Mesenchymal stem cell (in vitro differentiated cells and primary cell): ENCODE measurements around the gene RANBP3.

Source experiments
- DNase-seq: peaks from one replicate; pipeline ENCODE4 v3.0.0-alpha.2; 2013
- H2AFZ ChIP-seq: one replicate; pipeline ENCODE4 v1.6.1; 2013; ENCODE audit warnings: low read depth, mild to moderate bottlenecking, control low read depth, inconsistent platforms, low read length, moderate library complexity
- H2AK5ac ChIP-seq: 2 replicates; pipeline ENCODE4 v1.6.1; 2013; ENCODE audit warnings: low read length, moderate library complexity, mild to moderate bottlenecking, inconsistent platforms; ENCODE audit not compliant: severe bottlenecking
- H2BK120ac ChIP-seq: one replicate; pipeline ENCODE4 v1.6.1; 2013; ENCODE audit warnings: low read depth, mild to moderate bottlenecking, inconsistent platforms, low read length, moderate library complexity
- H2BK12ac ChIP-seq, 2 experiments: one replicate each; pipeline ENCODE4 v1.6.1; 2013; ENCODE audit warnings: inconsistent platforms in 2 of 2, low read length in 2 of 2, mild to moderate bottlenecking in 2 of 2, moderate library complexity in 2 of 2, control low read depth in 1 of 2
- H2BK15ac ChIP-seq: one replicate; pipeline ENCODE4 v1.6.1; 2013; ENCODE audit warnings: mild to moderate bottlenecking, low read depth, inconsistent platforms; ENCODE audit not compliant: poor library complexity, severe bottlenecking
- H2BK5ac ChIP-seq: 2 replicates; pipeline ENCODE4 v1.6.1; 2013; ENCODE audit warnings: low read depth, mild to moderate bottlenecking, low read length, control low read depth, inconsistent platforms; ENCODE audit not compliant: poor library complexity, severe bottlenecking
- H3K14ac ChIP-seq, 2 experiments: one replicate each; pipeline ENCODE4 v1.6.1; 2013; ENCODE audit warnings: inconsistent platforms in 2 of 2, low read length in 2 of 2, control low read depth in 1 of 2, mild to moderate bottlenecking in 1 of 2, moderate library complexity in 1 of 2
- H3K18ac ChIP-seq, 2 experiments: one replicate each; pipeline ENCODE4 v1.6.1; 2013; ENCODE audit warnings: inconsistent platforms in 2 of 2, low read length in 2 of 2, control low read depth in 1 of 2, low read depth in 1 of 2, mild to moderate bottlenecking in 1 of 2
- H3K23ac ChIP-seq, 2 experiments: one replicate each; pipeline ENCODE4 v1.6.1; 2013; ENCODE audit warnings: inconsistent platforms in 2 of 2, low read length in 2 of 2, mild to moderate bottlenecking in 2 of 2, moderate library complexity in 2 of 2, control low read depth in 1 of 2
- H3K27ac ChIP-seq: 2 replicates; pipeline ENCODE4 v1.5.1; 2013; ENCODE audit warnings: mild to moderate bottlenecking, moderate library complexity, low read length, control low read depth, inconsistent platforms; ENCODE audit not compliant: poor library complexity, severe bottlenecking
- H3K27me3 ChIP-seq, 2 experiments: 2 replicates each; pipeline versions ENCODE4 v1.6.1 to v1.7.0; 2013; ENCODE audit warnings: low read length in 2 of 2, mild to moderate bottlenecking in 2 of 2, moderate library complexity in 2 of 2, control low read depth in 1 of 2, inconsistent platforms in 1 of 2; ENCODE audit not compliant: control insufficient read depth in 1 of 2, insufficient read depth in 1 of 2
- H3K36me3 ChIP-seq, 2 experiments: 2 replicates each; pipeline versions ENCODE4 v1.6.1 to v1.7.0; 2013; ENCODE audit warnings: low read length in 2 of 2, control low read depth in 1 of 2, inconsistent platforms in 1 of 2, low read depth in 1 of 2, mild to moderate bottlenecking in 1 of 2; ENCODE audit not compliant: insufficient read depth in 2 of 2, control insufficient read depth in 1 of 2
- H3K4ac ChIP-seq, 2 experiments: one replicate each; pipeline ENCODE4 v1.6.1; 2013; ENCODE audit warnings: inconsistent platforms in 2 of 2, low read length in 2 of 2, mild to moderate bottlenecking in 2 of 2, moderate library complexity in 2 of 2, control low read depth in 1 of 2, low read depth in 1 of 2
- H3K4me1 ChIP-seq: 2 replicates; pipeline ENCODE4 v1.6.1; 2013; ENCODE audit warnings: low read depth, low read length, control low read depth; ENCODE audit not compliant: control insufficient read depth, insufficient read depth
- H3K4me2 ChIP-seq: 2 replicates; pipeline ENCODE4 v1.6.1; 2013; ENCODE audit warnings: low read length, mild to moderate bottlenecking, inconsistent platforms; ENCODE audit not compliant: poor library complexity, severe bottlenecking
- H3K4me3 ChIP-seq, 2 experiments: 2 replicates each; pipeline versions ENCODE4 v1.5.1 to v1.7.0; 2013; ENCODE audit warnings: low read length in 2 of 2, mild to moderate bottlenecking in 2 of 2, control low read depth in 1 of 2, low read depth in 1 of 2; ENCODE audit not compliant: insufficient read depth in 1 of 2
- H3K79me1 ChIP-seq: replicated peaks from 2 replicates; pipeline ENCODE4 v1.6.1; 2013; ENCODE audit warnings: mild to moderate bottlenecking, control low read depth, low read length, inconsistent platforms; ENCODE audit not compliant: poor library complexity, severe bottlenecking
- H3K9ac ChIP-seq: 2 replicates; pipeline ENCODE4 v1.7.0; 2013; ENCODE audit warnings: mild to moderate bottlenecking, low read length, moderate library complexity
- H3K9me3 ChIP-seq: 2 replicates; pipeline ENCODE4 v1.7.0; 2013; ENCODE audit warnings: mild to moderate bottlenecking, low read length; ENCODE audit not compliant: control insufficient read depth
- H4K8ac ChIP-seq: one replicate; pipeline ENCODE4 v1.6.1; 2013; ENCODE audit warnings: inconsistent platforms, mild to moderate bottlenecking, low read length, moderate library complexity
- H4K91ac ChIP-seq: one replicate; pipeline ENCODE4 v1.6.1; 2013; ENCODE audit warnings: mild to moderate bottlenecking, low read length, inconsistent platforms
- WGBS: methylation state at CpG from one replicate; pipeline ENCODE4 v1.1.7; 2013; ENCODE audit warnings: mixed read lengths; 5-methylcytosine and 5-hydroxymethylcytosine counted together

The RANBP3 gene

DNA sequence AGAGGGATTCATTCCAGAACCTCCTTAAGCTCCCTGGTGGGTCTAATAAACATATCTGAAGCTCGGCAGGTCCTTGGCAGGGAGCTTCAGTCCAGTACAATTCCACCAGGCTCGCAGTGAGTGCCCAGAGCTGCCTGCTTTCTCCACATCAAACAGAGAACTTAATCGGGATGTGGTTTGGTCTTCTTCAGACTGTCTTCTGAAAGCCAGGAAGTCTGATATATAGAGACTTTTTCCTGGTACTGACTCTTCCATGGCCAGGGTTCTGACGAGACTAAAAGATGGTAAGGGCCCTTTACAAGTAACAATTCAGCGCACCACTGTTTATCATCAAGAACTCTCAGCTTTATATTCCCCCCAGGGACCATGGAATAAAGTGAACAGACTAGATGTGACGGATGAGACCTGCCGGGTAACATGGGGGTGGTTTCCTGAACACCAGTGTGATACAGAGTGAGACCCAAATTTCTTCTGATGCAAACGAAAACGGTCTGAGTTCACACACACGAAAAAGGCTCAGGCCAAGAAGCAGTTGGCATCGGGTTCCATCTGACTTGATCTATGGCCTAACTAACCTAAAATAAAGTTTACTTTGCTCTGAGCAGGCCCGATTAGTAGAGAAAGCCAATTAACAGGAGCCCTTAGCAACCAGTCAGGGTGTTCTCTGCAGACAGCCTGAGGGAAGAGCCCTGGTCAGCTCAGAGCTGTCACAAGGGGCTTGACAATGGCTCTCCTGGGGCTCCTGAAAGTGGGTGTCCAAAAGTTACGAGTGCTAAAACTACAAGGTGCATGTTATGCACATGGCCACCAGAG is 29.0 kb downstream of the RANBP3 start:
- Histone ChIP-seq H3K4me3 (no peak overlapping the region), H3K18ac (no peak overlapping the region), H3K36me3 (peaks cover 24 to 47% of the 10 kb centered on the region in 2 experiments), H3K4me1 (peaks cover 30% of the 10 kb centered on the region), H2BK120ac (no peak overlapping the region), H2BK5ac (no peak overlapping the region), H3K27me3 (no peaks in the 10 kb centered on the region), H3K4ac (no peak overlapping the region), H3K14ac (no peak overlapping the region), H4K91ac (no peak overlapping the region), H3K9ac (peak overlapping the region; percentile 19), H2AK5ac (no peak overlapping the region), H3K4me2 (no peak overlapping the region), H3K9me3 (no peaks in the 10 kb centered on the region), H3K27ac (no peak overlapping the region), H4K8ac (no peak overlapping the region), H3K79me1 (peaks cover 70% of the 10 kb centered on the region), H2AFZ (no peak overlapping the region), H2BK15ac (no peak overlapping the region), H3K23ac (no peak overlapping the region), H2BK12ac (no peak overlapping the region)
- WGBS, result 89% methylated on average over 12 of the region's 13 CpGs
- no peak for DNase-seq

DNA sequence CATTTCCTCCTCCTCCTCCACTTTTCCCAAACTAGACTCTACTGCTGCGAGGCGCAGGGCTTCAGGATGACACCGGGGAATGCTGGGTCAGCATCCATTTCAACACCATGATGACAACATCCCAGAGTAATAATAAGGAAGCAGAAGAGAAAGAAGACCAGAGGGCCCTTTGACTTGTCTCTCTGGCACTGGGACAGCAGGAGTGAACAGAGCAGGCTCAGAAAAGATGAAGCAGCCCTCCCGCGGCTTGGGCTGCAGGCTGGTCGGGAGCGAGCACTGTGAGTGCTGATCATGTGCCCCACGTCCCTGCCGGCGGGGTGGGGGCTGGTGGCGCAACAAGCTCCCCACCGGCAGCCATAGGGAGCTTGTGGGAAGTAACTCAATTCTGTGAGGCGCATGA is 30.5 kb downstream of the RANBP3 start:
- H2AK5ac ChIP-seq, result no peak overlapping the region

DNA sequence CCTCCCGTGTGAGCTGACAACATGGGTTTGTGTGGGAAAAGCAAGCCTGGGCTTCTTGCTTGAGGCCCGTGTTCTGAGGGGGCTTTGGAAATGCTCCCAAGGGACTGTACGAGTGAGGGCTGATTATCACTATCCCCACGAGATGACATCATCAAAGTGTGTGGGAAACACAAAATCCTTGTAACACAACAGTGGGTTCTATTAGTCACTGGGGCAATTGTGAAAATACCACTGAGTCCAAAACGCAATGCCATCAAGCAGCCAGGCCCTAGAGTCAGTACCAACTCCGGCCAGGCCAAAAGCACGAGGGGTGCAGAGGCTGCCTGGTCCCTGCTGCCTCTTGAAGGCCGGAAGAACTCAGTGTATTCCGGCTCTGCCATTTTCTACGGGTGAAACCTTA is 34.3 kb downstream of the RANBP3 start:
- H3K36me3 ChIP-seq, result peaks cover 32 to 51% of the 10 kb centered on the region in 2 experiments
- H3K18ac ChIP-seq, result no peak overlapping the region
- 52% methylated on average over 10 of the region's 10 CpGs for WGBS
- H2AFZ ChIP-seq, result no peak overlapping the region
- no peak overlapping the region for H2BK120ac ChIP-seq
- H2BK5ac ChIP-seq, result no peak overlapping the region
- no peak overlapping the region for H3K23ac ChIP-seq
- H2BK12ac ChIP-seq, result no peak overlapping the region
- no peak overlapping the region for H2AK5ac ChIP-seq
- no peak overlapping the region for H3K4me3 ChIP-seq
- no peak overlapping the region for H3K27ac ChIP-seq
- H3K9me3 ChIP-seq, result no peaks in the 10 kb centered on the region
- H3K9ac ChIP-seq, result peak overlapping the region; percentile 39
- DNase-seq, result peak; percentile 93
- no peak overlapping the region for H4K91ac ChIP-seq
- H3K14ac ChIP-seq, result no peak overlapping the region
- peaks cover 14% of the 10 kb centered on the region for H3K4me1 ChIP-seq
- H3K4me2 ChIP-seq, result no peak overlapping the region
- H3K27me3 ChIP-seq, result no peaks in the 10 kb centered on the region
- H4K8ac ChIP-seq, result no peak overlapping the region
- peaks cover 71% of the 10 kb centered on the region for H3K79me1 ChIP-seq
- H2BK15ac ChIP-seq, result no peak overlapping the region
- no peak overlapping the region for H3K4ac ChIP-seq

More for the DNA sequence above, 30.5 kb downstream of the RANBP3 start:
- Histone ChIP-seq H2BK5ac (no peak overlapping the region), H3K36me3 (peaks cover 24 to 50% of the 10 kb centered on the region in 2 experiments), H3K4me2 (no peak overlapping the region), H3K18ac (peak overlapping the region in 1 of 2 experiments; percentile 15), H3K9me3 (no peaks in the 10 kb centered on the region), H3K9ac (peak overlapping the region; percentile 84), H2BK12ac (no peak overlapping the region), H4K91ac (no peak overlapping the region), H3K4me1 (peaks cover 26% of the 10 kb centered on the region), H3K27me3 (no peaks in the 10 kb centered on the region), H3K79me1 (peaks cover 78% of the 10 kb centered on the region), H3K23ac (no peak overlapping the region), H2BK15ac (no peak overlapping the region), H3K27ac (no peak overlapping the region), H3K4me3 (peak overlapping the region in 1 of 2 experiments; percentile 61), H2AFZ (no peak overlapping the region), H4K8ac (no peak overlapping the region), H3K14ac (no peak overlapping the region), H3K4ac (no peak overlapping the region), H2BK120ac (no peak overlapping the region)
- DNase-seq, result peak; percentile 75
- WGBS, result 88% methylated on average over 13 of the region's 13 CpGs

GRCh38 chr19:5943045-5943444 is 34.9 kb downstream of the RANBP3 start:
- 71% methylated on average over 8 of the region's 10 CpGs for WGBS
- no peak overlapping the region for H2AK5ac ChIP-seq
- no peak overlapping the region for H3K4ac ChIP-seq
- DNase-seq, result no peak
- H3K18ac ChIP-seq, result no peak overlapping the region
- no peak overlapping the region for H4K8ac ChIP-seq
- no peak overlapping the region for H3K23ac ChIP-seq
- H3K27ac ChIP-seq, result no peak overlapping the region
- H3K4me2 ChIP-seq, result no peak overlapping the region
- no peaks in the 10 kb centered on the region for H3K27me3 ChIP-seq
- no peak overlapping the region for H3K14ac ChIP-seq
- no peak overlapping the region for H2BK12ac ChIP-seq
- H3K9ac ChIP-seq, result peak overlapping the region; percentile 39
- no peak overlapping the region for H2BK15ac ChIP-seq
- no peak overlapping the region for H2AFZ ChIP-seq
- H2BK5ac ChIP-seq, result no peak overlapping the region
- H3K9me3 ChIP-seq, result no peaks in the 10 kb centered on the region
- H3K4me1 ChIP-seq, result peaks cover 14% of the 10 kb centered on the region
- no peak overlapping the region for H4K91ac ChIP-seq
- peaks cover 32 to 51% of the 10 kb centered on the region in 2 experiments for H3K36me3 ChIP-seq
- no peak overlapping the region for H2BK120ac ChIP-seq
- peaks cover 69% of the 10 kb centered on the region for H3K79me1 ChIP-seq
- H3K4me3 ChIP-seq, result no peak overlapping the region
